Muscle of arm (tissue), 12 donors: ENCODE measurements around the gene HK3. TPM values are rescaled to one million over a fixed set of nuclear protein-coding genes. Genes with fewer than 3 reads are reported as not detected.

Experiments used
- polyA plus RNA-seq, 12 donors: library from polyadenylated mRNA; unstranded; fragments of 120-200 nt; gene quantifications; one replicate each; pipeline ENCODE4 v1.2.1, GENCODE V29; 2013; ENCODE audit not compliant: insufficient read length in 12 of 12

Gene HK3
- polyA plus RNA-seq, 12 donors = 0.24 to 3.9 (median 1.2) TPM; not detected in 2

Other genes starting within 250 kb of the HK3 start
- 1 to 10 TPM in 8 of 12 donors, under 1 TPM in 2, not detected in 2; 0.67 to 1.8 (median 1.3) TPM for gene UNC5A, start 88.8 kb downstream of the HK3 start, polyA plus RNA-seq
- 10 to 100 TPM in 11 of 12 donors, not detected in 1; 15.1 to 47.4 (median 31.0) TPM for gene UIMC1, start 107.4 kb upstream of the HK3 start, polyA plus RNA-seq
- 10 to 100 TPM in 11 of 12 donors, not detected in 1; 11.6 to 28.9 (median 14.8) TPM for gene ZNF346, start 123.3 kb upstream of the HK3 start, polyA plus RNA-seq
- gene FGFR4, start 187.6 kb upstream of the HK3 start, polyA plus RNA-seq = 100 to 1,000 TPM in 9 of 12 donors, 10 to 100 TPM in 2, not detected in 1; 59.0 to 189 (median 128) TPM
- gene NSD1, start 234.4 kb upstream of the HK3 start, polyA plus RNA-seq = 10 to 100 TPM in 11 of 12 donors, not detected in 1; 32.9 to 51.7 (median 44.9) TPM